HL-60 (cell line): ENCODE results near the gene ACTR8.

ENCODE experiments used
- CTCF ChIP-seq: IDR thresholded peaks from one replicate; pipeline ENCODE4 v1.5.1; 2011; ENCODE audit warnings: low read length, control low read depth, inconsistent platforms; ENCODE audit not compliant: insufficient read depth
- GABPA ChIP-seq: IDR thresholded peaks from 2 replicates; pipeline ENCODE4 v1.6.1; 2012; ENCODE audit warnings: low read depth
- POLR2AphosphoS5 ChIP-seq: IDR thresholded peaks from 2 replicates; pipeline ENCODE4 v1.6.1; 2012; ENCODE audit warnings: low read depth
- TF ChIP-seq, protein P1 (sequence below): IDR thresholded peaks from 2 replicates; pipeline ENCODE4 v1.6.1; 2012; ENCODE audit warnings: low read depth; ENCODE audit not compliant: insufficient replicate concordance

DNA sequence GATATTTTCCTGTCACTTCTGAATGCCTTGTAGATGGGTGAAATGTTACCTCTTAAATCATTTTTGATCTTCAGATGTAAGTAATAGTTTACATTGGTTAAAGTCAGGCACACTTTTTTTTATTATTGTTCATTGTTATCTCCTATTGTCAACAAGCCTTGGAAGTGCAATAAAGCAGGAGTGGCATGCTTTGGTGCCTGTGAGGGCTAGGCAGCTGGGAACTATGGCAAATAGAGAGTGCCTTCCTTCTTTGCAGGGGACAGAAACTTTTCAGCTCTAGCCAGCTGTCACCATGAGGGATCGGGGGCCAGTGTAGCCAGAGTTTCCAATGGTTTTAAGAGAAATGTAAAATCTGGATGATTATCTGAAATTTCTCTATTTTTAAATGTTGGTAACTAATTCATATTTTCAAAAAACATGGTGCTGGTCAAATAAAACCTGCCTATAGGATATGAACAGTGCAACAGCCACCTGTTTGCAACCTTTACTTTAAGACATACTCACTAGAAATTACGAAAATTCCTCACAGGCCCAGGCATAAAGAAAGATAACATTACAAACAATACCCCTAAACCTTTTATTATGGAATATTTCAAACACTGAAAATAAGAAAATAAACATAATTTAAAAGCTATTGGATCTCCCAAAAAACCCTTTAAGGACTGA, 18.8 kb upstream of the ACTR8 start:
- no peak for TF ChIP-seq POLR2AphosphoS5
- TF ChIP-seq CTCF: no peak
- no peak for TF ChIP-seq GABPA
- TF ChIP-seq, protein P1, sequence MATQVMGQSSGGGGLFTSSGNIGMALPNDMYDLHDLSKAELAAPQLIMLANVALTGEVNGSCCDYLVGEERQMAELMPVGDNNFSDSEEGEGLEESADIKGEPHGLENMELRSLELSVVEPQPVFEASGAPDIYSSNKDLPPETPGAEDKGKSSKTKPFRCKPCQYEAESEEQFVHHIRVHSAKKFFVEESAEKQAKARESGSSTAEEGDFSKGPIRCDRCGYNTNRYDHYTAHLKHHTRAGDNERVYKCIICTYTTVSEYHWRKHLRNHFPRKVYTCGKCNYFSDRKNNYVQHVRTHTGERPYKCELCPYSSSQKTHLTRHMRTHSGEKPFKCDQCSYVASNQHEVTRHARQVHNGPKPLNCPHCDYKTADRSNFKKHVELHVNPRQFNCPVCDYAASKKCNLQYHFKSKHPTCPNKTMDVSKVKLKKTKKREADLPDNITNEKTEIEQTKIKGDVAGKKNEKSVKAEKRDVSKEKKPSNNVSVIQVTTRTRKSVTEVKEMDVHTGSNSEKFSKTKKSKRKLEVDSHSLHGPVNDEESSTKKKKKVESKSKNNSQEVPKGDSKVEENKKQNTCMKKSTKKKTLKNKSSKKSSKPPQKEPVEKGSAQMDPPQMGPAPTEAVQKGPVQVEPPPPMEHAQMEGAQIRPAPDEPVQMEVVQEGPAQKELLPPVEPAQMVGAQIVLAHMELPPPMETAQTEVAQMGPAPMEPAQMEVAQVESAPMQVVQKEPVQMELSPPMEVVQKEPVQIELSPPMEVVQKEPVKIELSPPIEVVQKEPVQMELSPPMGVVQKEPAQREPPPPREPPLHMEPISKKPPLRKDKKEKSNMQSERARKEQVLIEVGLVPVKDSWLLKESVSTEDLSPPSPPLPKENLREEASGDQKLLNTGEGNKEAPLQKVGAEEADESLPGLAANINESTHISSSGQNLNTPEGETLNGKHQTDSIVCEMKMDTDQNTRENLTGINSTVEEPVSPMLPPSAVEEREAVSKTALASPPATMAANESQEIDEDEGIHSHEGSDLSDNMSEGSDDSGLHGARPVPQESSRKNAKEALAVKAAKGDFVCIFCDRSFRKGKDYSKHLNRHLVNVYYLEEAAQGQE: no peak
